Fibroblast of lung (primary cell): ENCODE results near the gene RETREG1.

ENCODE experiments used
- CTCF ChIP-seq, 2 donors: IDR thresholded peaks in 1 of 2; conservative IDR thresholded peaks in 1 of 2; 1 replicate in 1 of 2; 2 replicates in 1 of 2; pipeline ENCODE4 v1.5.1; 2011 to 2012; ENCODE audit warnings: low read length in 2 of 2, control low read depth in 1 of 2, inconsistent platforms in 1 of 2, low read depth in 1 of 2, mild to moderate bottlenecking in 1 of 2
- EZH2 ChIP-seq: IDR thresholded peaks from 2 replicates; pipeline ENCODE4 v1.5.1; 2012; ENCODE audit warnings: low read length, control low read depth, mild to moderate bottlenecking; ENCODE audit errors: missing control alignments

DNA sequence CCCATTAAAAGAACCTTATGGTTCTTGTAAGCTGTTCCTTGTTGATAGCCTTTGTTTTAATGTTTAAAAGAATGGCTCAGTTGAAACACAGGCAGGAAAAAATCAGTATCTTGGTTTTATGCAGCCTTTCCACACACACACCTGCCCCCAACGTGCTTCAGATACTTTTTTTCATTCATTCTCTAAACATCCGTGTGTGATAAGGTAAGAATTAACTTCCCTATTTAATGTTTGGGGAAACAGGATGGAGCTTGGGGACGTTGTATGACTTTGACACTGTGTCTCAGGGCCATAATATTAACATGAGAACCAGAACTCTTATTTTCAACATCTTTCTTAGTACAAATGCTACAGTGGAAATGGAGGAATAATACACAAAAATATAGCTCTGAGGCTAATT is 145.4 kb downstream of the RETREG1 start:
- TF ChIP-seq CTCF (conservative IDR thresholded peaks at IDR 0.05 in 1 of 2, IDR thresholded peaks at IDR 0.05 in 1 of 2; ENCODE audit: low read depth in 1 of 2, low read length in 2 of 2): no peak
- no peak for TF ChIP-seq EZH2
